Right kidney (tissue), 1 donor: ENCODE data around the gene LSAMP.
"Not testable (repeated sequence)": the region's sequence is repeated elsewhere in the genome, so short reads cannot be mapped to it uniquely, and the experiment has no call there.

Experiments used
- DNase-seq: peaks from one replicate; pipeline ENCODE4 v3.0.0-alpha.2; 2016

LSAMP gene

GRCh38 chr3:116240261-116240660 lies 205.0 kb downstream of the LSAMP start:
- no peak for DNase-seq

- DNase-seq = no peak
Observed at GRCh38 chr3:116238846-116239565, 206.3 kb downstream of the LSAMP start.

GRCh38 chr3:116233711-116234357 lies 211.5 kb downstream of the LSAMP start:
- no peak for DNase-seq

GRCh38 chr3:116230431-116231020 lies 214.8 kb downstream of the LSAMP start:
- DNase-seq = no peak

GRCh38 chr3:116226266-116226665 lies 219.0 kb downstream of the LSAMP start:
- DNase-seq = no peak

- DNase-seq = no peak
Observed at GRCh38 chr3:116216761-116217160, 228.5 kb downstream of the LSAMP start.

- no peak for DNase-seq
Observed at GRCh38 chr3:116211901-116212300, 233.4 kb downstream of the LSAMP start.

- DNase-seq = not testable (repeated sequence)
Observed at GRCh38 chr3:116208830-116209229, 236.5 kb downstream of the LSAMP start.

GRCh38 chr3:116200956-116201690 lies 244.2 kb downstream of the LSAMP start:
- DNase-seq = no peak

- no peak for DNase-seq
Observed at GRCh38 chr3:116199063-116199462, 246.2 kb downstream of the LSAMP start.

- DNase-seq = no peak
Observed at GRCh38 chr3:116198087-116198486, 247.2 kb downstream of the LSAMP start.

- DNase-seq = no peak
Observed at GRCh38 chr3:116192464-116192863, 252.8 kb downstream of the LSAMP start.

- DNase-seq = no peak
Observed at GRCh38 chr3:116191409-116191808, 253.9 kb downstream of the LSAMP start.

- no peak for DNase-seq
Observed at GRCh38 chr3:116190095-116190494, 255.2 kb downstream of the LSAMP start.

GRCh38 chr3:116188231-116188785 lies 257.0 kb downstream of the LSAMP start:
- DNase-seq = no peak

- no peak for DNase-seq
Observed at GRCh38 chr3:116186049-116186448, 259.2 kb downstream of the LSAMP start.

- no peak for DNase-seq
Observed at GRCh38 chr3:116181159-116181558, 264.1 kb downstream of the LSAMP start.

GRCh38 chr3:116179091-116179490 lies 266.2 kb downstream of the LSAMP start:
- no peak for DNase-seq

GRCh38 chr3:116176974-116177555 lies 268.2 kb downstream of the LSAMP start:
- DNase-seq = no peak

- DNase-seq = no peak
Observed at GRCh38 chr3:116166121-116166520, 279.2 kb downstream of the LSAMP start.

GRCh38 chr3:116165641-116166040 lies 279.6 kb downstream of the LSAMP start:
- no peak for DNase-seq

GRCh38 chr3:116165135-116165534 lies 280.2 kb downstream of the LSAMP start:
- no peak for DNase-seq
